HG03108 (cell line): ENCODE data around the gene PPP1R14D.

ENCODE experiments used
- ATAC-seq: cut with Tn5 transposase; IDR thresholded peaks from one replicate; pipeline ENCODE4 v1.9.1; 2021; ENCODE audit warnings: moderate library complexity; ENCODE audit not compliant: unreplicated experiment

Gene PPP1R14D

DNA sequence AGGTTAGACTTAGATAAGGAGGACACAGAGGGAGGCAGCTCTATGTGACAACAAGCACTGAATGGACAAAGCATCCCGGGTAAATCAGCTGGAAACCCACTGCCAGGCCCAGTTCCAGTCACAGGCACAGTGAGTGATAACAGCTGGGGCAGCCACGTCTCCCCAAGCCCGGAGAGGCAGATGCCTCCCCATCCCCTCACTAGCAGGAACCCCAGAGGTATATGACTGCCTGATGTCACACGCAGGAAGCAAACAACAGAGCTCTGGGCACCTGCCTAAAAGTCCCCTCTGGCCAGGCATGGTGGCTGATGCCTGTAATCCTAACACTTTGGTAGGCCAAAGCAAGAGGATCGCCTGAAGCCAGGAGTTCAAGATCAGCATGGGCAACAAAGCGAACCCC is 40.5 kb downstream of the PPP1R14D start:
- ATAC-seq: no peak

DNA sequence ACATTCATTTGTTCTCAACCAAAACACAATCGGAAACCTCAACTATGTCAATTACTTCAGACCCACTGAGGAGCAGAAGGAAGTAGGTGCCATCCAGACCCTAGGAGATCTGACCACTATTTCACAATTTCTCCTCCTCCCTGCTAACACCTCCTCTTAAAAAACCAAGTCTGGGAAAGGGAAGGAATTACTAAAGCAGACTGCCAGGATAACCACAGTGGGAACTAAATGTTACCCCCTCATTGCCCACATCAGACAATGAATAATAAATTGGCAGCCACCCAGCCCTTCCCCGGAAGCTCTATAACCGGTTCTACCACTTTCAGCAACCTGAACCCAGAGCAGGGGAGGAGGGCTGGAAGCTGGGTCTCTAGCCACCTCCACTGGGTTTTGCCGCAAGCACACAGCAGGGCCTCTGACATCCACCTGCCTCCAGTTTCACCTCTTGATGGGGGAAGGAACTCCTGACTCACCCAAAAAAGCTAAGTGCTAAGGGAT is 41.1 kb downstream of the PPP1R14D start:
- ATAC-seq: no peak

DNA sequence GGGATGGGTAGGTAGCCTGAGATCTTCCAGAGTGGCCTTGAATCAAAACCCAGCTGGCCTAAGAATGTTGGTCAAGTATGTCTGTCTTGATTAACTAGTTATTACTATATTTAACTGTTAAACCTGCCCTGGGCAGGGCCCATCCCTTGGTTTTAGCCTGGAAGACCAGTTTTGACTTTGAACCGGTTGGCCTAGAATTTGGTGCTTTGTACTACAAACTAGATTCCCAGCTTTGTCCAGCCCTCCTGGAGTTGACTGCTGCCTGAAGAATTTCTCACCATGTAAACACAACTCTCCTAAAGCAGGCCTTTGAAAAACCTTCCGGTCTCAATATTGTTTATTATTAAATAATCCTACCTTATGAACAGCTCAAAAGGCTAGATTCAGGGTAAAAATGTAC is 42.7 kb downstream of the PPP1R14D start:
- no peak for ATAC-seq

DNA sequence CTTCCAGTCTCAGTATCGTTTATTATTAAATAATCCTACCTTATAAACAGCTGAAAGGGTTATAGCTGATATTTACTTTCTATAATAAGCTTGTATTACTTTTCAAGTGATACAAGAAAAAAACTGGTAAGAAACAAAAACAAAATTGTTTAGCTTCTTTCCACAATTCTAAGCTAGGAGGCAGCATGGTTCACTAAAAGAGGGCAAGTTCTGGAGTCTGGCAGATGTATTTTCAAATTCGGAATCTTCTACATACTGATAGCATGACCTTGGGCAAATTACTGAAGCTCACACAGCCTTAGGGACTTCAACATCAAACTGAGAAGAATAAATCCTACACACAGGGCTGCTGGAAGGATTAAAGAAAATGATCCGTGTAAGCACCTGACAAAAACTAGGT is 43.3 kb downstream of the PPP1R14D start:
- no peak for ATAC-seq

DNA sequence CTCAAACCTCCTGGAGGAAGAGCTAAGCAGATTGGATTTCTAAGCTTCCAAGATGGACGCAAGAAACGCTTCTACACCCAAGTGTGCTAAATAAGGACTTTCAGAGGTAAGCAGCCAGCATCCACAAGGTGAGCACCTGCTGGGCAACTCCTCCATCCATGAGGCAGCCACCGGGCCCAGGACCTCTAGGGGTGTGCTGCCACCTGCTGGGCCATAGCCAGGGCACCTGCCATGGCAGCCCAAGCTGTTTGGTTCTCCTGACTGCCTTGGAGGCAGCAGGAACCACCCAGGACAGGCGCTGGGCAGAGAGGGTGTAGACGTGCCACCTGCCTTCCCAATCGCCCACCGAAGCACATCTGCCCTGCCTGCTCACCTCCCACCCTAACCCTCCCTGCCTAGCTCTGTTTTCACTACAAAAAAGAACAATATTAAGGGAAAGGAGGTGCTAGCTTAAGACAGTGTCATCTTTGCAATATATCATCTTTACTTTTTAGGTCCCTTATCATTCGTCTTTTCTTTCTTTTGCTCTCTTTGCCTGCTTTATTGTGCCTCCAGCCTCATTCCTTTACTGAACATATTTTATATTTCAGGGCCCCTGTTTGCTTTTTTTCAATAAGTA is 45.8 kb downstream of the PPP1R14D start:
- peak; percentile 78 for ATAC-seq

DNA sequence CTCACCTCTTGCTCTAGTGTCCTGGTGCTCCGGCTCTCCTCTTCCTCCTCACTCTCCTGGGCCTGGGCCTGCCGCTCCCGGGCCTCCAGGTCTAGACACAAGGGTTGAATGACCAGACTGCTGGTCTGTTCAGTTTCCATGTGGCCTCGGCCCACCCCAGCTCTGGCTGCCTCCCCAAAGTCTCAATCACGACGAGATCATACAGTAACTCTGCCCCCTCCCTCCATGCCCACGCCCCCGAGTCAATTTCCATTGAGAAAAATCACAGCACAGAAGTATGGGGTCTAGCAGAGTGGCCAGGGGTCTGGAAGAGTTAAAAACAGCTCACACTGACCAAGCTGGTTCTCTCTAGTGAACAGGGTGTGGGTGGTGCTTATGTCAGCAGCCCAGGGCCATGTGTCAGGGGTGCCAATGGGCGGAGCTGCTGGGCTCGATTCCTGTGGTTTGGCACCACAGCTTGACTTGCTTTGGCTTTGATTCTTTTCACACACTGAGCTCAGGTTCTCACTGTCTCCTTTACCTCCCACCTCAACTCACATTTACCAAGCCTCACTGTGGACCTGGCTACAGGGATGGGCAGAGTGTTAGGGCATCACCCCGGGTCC is 51.9 kb downstream of the PPP1R14D start:
- ATAC-seq: no peak

DNA sequence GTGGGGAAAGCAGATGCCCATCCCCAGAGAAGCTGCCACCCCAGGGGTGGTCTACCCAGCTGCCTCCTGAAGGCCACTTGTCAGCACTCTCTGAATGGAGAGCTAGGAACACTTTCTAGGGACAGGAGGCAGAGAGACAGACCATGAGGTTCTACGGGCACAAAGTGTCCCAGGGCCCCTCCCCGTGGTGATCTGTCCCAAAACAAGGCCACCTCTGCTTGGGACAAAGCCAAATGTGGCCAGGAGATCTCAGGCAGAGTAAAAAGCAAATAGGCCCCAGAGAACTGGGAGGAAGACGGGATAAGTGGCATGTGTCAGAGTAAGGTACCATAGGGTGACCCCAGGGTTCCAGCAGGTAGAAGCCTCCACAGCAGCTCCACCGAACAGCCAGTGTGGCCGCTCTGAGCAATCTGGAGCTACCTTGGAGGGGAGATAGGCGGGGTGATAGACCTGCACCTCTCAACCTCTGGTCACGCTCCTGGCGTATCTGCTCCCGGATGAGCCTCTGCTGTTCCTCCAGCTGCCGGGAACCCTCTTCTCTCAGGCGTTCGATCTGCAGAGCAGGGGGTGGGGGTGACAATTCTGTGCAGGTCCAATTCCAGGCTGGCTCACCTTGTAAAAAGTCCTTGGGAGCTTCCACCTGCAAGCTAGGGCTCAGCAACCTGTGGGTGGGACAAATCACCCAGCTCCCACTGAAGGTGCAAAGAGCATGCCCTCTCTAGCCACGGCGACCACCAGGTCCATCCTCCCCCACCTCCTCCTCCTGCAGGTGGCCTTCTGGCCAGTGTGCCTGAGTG is 52.6 kb downstream of the PPP1R14D start:
- ATAC-seq: no peak

DNA sequence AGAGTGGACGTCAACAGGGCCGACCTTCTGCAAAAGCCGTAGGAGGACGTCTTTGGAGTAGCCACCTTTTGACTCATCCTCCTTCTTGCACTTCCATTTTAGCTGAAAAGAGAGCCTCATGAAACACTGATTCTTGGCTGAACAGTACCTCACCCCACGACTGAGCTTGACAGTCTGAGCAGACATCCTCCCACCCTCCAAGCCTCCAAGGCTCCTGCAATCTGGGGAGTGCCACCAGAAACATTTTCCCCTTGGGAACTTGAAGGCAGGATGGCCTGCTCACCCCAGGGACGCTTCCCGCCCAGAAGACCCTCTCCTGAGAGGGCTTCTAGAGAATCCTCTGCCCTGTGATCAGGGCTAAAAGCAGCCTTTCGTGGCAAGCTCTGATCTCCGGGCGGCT is 53.5 kb downstream of the PPP1R14D start:
- no peak for ATAC-seq

DNA sequence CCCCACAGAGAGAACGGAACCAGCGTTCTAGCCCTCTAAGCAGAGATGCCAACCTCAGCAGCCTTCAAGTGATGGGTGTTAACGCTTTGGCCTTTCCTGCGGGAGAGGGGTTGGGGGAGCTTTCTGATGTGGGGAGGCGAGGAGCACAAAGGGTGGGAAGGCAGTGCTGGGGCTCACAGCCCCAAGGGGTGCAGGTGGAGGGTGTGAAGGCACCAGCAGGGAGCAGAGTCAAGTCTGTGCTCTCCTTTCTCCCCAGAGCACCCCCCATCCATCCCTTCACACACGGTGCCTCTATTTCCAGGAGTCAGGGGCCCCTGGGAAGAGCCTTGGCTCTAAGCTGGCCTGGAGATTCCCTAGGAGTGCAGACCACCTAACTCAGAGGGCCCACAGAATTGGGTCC is 54.6 kb downstream of the PPP1R14D start:
- no peak for ATAC-seq

DNA sequence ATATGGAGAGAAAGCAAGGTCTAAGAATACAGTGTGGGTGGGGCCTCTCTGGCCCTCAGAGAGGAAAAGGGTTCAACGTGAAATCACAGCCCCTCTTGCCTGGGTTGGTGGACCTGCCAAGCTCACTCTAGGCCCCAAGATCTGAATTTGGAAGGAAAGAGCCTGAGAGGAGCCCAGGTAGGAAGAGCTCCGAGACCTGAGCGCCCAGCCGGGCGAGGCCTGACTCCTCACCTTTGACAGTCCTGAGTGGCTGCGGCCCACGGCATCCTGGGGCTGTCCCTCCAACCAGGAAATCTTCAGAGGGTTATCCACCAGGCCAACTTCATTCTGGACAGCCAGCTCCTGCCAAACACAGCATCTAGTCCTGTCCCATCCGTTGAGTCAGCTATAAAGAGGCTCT is 55.0 kb downstream of the PPP1R14D start:
- ATAC-seq: no peak

DNA sequence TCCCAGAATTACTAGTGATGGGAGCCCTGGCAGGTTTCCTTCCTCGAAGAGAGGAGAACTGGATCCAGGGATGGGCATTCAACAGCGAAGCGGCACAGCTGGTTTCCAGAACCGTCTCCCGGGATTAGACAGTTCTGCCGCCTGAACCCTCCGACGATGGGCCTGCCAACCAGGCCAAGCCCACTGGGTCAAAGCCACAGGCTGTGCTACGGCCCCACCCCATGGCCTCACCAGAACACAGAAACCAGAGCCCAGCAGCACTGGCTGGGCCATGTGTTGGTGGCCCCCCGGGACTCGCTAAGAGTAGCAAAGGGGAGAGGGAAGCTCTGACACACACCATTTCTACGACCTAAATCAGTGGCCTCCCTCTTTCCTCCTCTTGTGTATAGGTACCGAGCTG is 56.5 kb downstream of the PPP1R14D start:
- ATAC-seq: no peak

DNA sequence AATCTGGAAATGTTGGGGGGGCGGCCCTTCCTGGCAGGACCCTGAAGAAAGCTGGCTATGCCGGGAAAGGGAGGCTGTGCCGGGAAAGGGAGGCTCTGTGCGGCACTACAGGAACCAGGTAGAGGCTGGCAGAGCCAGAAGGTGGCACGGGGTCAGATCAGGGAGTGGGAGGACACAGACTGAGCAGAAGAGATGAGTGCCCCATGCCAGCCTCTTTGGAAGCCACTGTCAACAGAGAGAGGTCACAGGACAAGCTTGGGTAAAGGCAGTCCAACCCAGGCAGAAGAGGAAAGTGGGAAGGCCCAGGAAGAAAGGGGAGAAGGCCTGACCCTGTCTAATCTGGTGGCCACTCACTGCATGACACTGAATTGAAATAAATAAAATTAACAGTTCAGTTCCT is 57.3 kb downstream of the PPP1R14D start:
- ATAC-seq: no peak

DNA sequence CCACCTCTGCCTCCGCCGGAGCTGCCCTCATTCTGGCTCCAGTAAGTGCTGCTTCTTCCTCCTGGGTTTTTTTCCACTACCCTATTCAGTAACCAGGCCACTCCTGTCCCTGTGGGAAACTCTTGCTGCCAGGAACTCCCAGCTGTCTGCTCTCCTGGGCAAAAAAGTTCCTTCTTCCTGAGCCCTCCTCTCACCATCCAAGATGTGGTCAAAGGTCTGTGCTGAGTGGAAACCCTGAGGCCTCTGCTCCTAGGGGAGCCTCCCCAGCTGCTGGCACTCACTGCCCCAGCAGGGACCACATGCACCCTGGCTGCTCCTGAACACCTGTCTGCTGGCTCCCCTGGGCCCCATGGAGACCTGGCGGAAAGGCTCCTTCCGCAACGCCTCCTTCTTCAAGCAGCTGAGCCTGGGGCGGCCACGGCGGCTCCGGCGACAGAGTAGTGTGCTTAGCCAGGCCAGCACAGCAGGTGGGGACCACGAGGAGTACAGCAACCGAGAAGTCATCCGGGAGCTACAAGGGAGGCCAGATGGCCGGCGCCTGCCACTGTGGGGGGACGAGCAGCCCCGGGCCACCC is 58.3 kb downstream of the PPP1R14D start:
- ATAC-seq: no peak

DNA sequence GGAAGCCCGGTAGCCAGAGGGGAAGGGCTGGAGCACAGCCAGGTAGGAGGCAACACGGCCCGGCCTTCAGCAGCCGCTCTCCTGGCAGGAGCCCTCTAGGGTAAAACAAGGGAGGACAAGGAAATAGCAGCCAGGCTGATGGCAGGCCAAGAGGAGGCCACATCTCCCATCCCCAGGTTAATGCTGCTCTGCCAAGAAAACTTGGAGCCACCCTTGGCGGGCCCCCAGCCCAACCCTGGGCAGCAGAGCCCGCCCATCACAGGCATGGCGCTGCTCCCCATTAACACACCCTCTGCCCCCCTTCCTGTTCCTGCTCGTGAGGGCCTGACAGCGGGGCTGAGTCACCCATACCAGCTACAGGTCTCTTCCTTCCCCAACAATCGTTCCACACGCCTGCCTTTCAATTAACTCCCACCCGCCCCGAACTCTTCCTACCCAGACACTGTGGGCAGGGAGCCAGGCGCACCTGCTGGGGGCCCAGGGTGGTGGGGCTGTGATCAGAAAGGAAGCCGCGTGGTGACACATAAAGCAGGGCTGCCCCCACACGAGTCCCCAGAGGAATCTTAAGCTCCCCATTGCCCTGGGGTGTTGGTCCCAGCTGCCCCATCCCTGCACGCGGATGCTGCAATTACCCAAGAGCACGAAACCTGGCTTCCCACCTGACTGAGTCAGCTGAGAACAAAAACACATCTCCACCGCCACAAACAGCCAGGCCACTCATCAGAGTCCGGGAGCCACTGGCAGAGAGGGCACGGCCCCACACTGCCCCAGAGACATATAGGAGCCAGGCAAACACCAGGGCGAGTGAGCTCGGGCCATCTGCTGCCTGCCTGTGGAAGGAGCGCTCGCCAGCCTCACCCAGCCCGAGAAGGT is 59.0 kb downstream of the PPP1R14D start, which contains the start of gene C15orf62:
TSS of gene C15orf62 (plus strand) at position 707 of the 873 bp plus-strand sequence. CDS start 516 bp downstream, outside the sequence.
- ATAC-seq: peak; percentile 40

DNA sequence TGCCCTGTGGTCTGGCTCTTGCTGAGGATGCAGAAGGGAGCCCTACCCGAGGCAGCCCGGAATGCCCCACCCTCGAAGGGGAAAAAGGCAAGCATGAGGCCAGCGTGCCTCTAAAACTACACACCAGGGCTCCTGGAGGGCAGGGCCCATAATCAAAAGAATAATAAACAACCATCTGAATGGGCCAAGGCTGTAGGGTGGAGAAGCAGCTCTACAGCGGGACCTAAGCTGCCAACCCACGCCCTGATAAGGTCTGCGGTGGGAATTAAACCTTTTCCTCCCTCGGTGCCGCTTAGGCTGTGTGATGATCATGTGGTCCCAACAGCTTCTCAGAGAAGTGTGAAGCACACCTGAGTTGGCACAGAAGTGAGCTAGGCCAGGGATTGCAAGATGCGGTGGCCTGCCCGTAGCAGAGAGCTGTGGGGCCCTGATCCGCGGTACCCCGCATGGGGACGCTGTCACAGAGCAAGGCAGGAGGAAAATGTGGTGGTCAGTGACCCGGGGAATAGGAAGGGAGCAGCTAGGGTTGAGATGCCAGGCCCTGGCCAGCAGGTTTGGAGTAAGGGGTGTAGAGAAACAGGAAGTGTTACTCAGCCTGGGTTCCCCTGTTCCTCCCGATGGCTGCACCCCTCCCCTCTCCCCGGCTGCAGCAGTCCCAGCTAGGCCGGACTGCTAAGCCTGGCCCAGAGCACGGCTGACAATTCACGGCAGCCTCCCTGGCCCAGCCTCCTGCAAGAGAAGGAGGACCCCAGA is 59.8 kb downstream of the PPP1R14D start:
- ATAC-seq: no peak

DNA sequence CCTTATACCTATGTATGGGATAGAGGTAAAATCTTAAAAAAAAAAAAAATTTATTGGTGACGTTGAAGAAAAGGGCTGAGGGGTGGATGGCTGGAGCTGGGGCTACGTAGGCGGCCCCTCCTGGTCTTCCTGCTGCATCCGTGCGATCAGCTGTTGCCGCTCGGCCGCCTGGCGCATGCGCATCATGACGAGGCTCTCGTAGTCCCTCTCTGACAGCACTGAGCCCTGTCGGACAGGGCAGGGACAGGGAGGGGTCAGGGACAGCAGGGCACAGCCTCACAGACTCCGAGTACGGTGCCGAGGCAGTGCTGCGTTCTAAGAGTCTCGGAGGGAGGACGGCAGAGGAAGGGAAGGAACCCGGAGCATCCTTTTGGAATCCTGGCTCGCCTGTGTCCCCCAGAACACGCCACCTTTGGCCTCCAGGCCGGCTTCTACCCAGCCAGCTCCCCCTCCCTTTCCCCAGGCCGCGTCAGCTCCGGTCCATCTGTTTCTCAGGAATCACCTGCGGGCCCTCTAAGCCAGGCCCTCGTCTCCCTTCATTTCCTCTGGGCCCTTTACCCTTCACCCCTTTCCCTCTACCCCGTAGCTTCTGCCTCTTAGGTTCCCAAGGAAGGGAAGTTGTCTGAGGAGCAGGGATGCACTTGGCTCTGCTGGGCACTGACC is 60.5 kb downstream of the PPP1R14D start:
- ATAC-seq: no peak

DNA sequence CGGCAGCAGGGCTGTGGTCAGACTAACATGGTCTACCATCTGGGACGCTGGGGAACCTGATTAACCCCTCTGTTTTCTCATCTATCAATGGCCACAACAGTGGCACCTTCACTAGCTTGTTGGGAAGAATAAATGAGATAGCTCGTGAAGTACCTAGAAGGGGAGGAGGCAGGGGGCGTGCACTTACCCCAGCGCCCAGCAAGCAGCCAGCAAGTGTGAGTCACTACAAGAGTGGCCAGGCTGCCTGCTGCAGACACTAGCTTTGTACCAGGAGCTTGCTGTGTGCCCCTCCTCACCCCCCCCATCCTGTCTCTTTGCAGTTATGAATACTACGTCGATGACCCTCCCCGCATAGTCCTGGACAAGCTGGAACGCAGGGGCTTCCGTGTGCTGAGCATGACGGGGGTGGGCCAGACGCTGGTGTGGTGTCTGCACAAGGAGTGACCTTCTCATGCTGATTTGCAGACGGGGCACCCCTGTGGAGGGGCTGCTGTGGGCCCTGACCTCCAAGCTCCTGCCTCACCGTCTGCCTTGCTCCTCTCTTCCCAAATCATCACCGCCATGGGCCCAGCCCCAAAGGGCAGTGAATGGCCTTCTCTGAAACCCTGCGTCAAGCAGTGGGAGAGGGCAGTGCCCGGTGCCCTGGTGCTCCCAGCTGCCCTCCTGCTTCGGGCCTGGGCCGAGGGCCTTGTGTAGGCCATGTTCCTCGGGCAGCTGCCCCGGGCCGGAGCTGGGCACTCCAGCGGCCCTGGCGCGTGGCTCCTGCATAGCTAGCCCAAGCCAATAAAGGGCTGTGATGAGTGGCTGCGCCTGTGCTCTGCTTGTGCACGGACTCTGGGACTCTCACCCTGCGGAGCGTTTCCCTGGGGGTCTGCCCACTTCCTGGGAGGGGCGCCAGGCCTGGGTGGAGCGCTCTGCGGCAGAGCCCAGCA is 61.3 kb downstream of the PPP1R14D start:
- ATAC-seq: no peak

DNA sequence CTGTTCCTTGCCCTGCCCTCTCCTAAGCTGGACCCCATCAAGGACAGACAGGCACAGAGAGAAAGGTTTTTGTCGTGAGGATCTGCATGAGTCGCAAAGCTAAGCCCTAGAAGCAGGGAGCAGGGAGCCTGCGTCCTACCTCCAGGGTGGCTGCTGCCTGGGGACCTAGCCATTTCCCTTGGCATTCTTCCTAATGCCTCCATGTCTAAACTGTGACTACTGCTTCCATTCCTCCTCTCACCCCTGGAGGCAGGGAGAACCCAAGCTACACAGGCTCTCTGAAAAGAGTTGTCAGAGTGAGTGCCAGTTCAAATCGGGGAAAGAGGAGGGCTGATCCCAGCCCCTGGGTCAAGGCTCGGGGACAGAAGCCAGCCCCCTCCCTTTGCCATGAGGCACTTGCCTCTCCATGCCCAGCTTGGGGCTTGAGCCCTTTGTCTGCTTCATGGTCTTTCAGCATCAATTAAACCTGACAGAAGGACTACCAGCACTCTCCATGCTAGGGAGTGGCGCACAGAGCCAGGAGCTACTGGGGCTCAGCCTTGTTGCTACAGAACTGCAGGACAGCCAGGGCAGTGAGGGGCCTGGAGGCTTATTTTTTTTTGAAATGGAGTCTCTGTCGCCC is 62.2 kb downstream of the PPP1R14D start:
- ATAC-seq: no peak
